Measurements from ENCODE around the gene INF2.

DNA sequence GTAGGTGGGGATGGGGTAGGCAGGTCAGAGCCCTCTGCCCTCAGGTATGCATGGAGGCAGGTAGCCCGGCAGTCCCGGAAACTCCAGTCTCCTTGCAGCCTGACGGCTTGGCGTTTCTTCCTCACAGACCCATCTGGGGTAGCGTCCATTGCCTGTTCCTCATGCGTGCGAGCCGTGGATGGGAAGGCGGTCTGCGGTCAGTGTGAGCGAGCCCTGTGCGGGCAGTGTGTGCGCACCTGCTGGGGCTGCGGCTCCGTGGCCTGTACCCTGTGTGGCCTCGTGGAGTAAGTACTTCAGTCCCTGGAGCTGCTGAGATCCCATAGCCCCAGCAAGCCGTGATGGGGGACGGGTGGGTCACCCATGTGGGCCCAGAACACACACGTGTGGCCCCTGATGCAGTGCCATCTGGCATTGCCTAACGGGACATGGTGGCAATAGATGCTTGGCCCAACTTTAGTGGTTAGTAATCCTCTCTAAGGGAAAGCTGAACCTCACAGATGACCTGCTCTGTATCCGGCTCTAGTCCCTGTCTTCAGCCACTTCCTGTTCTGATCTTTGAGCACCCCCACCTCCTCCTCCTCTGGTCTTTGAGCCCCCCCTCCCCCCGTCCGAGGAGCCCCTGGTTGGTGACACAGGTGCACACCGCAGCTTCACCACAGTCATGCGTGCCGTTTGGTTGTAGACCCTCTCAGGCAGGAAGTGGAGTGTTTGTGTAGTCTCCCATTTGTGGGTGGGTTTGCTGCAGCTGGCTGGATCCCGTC lies 67.2 kb downstream of the INF2 start:
- no peak for TF ChIP-seq EP300 (IDR thresholded peaks at IDR 0.05; ENCODE audit: borderline replicate concordance)
- no peak for TF ChIP-seq USF1 (IDR thresholded peaks at IDR 0.05)
- no peak for TF ChIP-seq MAX (IDR thresholded peaks at IDR 0.05)
- TF ChIP-seq, protein P1, sequence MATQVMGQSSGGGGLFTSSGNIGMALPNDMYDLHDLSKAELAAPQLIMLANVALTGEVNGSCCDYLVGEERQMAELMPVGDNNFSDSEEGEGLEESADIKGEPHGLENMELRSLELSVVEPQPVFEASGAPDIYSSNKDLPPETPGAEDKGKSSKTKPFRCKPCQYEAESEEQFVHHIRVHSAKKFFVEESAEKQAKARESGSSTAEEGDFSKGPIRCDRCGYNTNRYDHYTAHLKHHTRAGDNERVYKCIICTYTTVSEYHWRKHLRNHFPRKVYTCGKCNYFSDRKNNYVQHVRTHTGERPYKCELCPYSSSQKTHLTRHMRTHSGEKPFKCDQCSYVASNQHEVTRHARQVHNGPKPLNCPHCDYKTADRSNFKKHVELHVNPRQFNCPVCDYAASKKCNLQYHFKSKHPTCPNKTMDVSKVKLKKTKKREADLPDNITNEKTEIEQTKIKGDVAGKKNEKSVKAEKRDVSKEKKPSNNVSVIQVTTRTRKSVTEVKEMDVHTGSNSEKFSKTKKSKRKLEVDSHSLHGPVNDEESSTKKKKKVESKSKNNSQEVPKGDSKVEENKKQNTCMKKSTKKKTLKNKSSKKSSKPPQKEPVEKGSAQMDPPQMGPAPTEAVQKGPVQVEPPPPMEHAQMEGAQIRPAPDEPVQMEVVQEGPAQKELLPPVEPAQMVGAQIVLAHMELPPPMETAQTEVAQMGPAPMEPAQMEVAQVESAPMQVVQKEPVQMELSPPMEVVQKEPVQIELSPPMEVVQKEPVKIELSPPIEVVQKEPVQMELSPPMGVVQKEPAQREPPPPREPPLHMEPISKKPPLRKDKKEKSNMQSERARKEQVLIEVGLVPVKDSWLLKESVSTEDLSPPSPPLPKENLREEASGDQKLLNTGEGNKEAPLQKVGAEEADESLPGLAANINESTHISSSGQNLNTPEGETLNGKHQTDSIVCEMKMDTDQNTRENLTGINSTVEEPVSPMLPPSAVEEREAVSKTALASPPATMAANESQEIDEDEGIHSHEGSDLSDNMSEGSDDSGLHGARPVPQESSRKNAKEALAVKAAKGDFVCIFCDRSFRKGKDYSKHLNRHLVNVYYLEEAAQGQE (IDR thresholded peaks at IDR 0.05; ENCODE audit: low read depth) = no peak
- TF ChIP-seq TAF1 (IDR thresholded peaks at IDR 0.05; ENCODE audit: low read depth) = no peak
- no peak for TF ChIP-seq TEAD4 (IDR thresholded peaks at IDR 0.05)
- TF ChIP-seq FOXM1 (IDR thresholded peaks at IDR 0.05; ENCODE audit: borderline replicate concordance, low read depth) = no peak
- TF ChIP-seq RAD21 (IDR thresholded peaks at IDR 0.05; ENCODE audit: low read depth) = no peak

All from Ishikawa (cell line).